Measurements from ENCODE around the gene ATP2B2. TPM values are rescaled to one million over a fixed set of nuclear protein-coding genes. Genes with fewer than 3 reads are reported as not detected.

Gene ATP2B2
- total and polyA plus RNA-seq, 9 of the 15 experiments (the other 6 are each of a cell fraction or from before 2014, with no cell fraction given): 0.06 TPM; not detected in 8

DNA sequence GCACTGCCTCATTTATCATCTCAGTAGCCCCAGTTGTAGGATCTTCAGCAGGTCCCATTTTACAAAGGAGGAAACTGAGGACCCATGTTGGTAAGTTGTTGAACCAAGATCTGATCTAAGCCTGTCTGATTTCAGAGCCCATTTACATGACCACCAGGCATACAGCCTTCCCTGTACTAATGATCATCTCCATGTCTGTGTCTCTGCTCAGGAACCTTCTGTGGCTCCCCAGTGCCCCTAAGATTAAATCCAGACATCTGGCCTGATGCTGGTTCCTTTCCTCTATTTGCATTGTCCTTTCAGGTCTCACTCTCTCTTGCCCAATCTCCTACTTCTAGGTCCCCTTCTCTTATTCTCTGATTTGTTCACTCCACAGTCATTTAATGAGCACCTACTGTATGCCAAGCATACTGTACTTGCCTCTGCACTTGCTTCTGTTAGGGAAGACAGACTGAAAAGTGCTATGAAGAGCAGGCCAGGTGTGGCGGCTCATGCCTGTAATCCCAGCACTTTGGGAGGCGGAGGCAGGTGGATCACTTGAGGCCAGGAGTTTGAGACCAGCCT, 32.4 kb downstream of the ATP2B2 start:
- no TSS peak for BruUV-seq (replicated peaks)
- CTCF ChIA-PET (ENCODE audit: low intra/inter-chr PET ratio): no interaction called here
- no peak for ATAC-seq
- H4K20me1 ChIP-seq (replicated peaks; ENCODE audit: control insufficient read depth, insufficient read depth, low read length): peaks cover 16% of the 10 kb centered on the region; the same call in 1 of the 2 replicates
- TF ChIP-seq ZKSCAN8 (CRISPR knock-in tag; IDR thresholded peaks at IDR 0.05) (peak; percentile 62; the same call in 1 of the 2 replicates), RBM25 (IDR thresholded peaks at IDR 0.05; ENCODE audit: low read depth, low read length, severe bottlenecking) (peak; percentile 64), MYBL2 (IDR thresholded peaks at IDR 0.05; ENCODE audit: low read depth) (no peak), MYBL2 (CRISPR knock-in tag; IDR thresholded peaks at IDR 0.05; ENCODE audit: borderline replicate concordance) (no peak)
- no peak for FAIRE-seq
- H2AFZ ChIP-seq (ENCODE audit: low read depth, low read length): no peak overlapping the region
- H3K4me2 ChIP-seq (ENCODE audit: insufficient read depth, low read length): no peak overlapping the region
- H3K9me3 ChIP-seq (replicated peaks; ENCODE audit: control insufficient read depth, insufficient read depth, low read depth, low read length): no peaks in the 10 kb centered on the region
- no peak for DNase-seq (ENCODE audit: extremely low read depth in 1 of 4, low spot score in 3 of 4)
- WGBS (ENCODE audit: insufficient coverage, low coverage, missing lambda C conversion rate): 0% methylated on average over 2 of the region's 2 CpGs
- no peak overlapping the region for H3K4me3 ChIP-seq
- intact Hi-C loops (cut with micrococcal nuclease) (no loop called here), in situ Hi-C loops (cut with MboI) (no loop called here)
- peaks cover 0 to 5% of the 10 kb centered on the region in 2 experiments; a peak in 1 of 5 replicates for H3K4me1 ChIP-seq (replicated peaks in 1 of 2; ENCODE audit: control insufficient read depth in 2 of 2, insufficient read depth in 2 of 2, low read length in 2 of 2)
- H3K27me3 ChIP-seq (ENCODE audit: control insufficient read depth in 2 of 2, insufficient read depth in 2 of 2, low read length in 2 of 2): peaks cover 21 to 51% of the 10 kb centered on the region in 2 experiments; a peak in 4 of 5 replicates
- no peak overlapping the region for H3K27ac ChIP-seq (ENCODE audit: extremely low read depth, low read depth, low read length)
- H3K79me2 ChIP-seq (ENCODE audit: control insufficient read depth, insufficient read depth, low read length): no peaks in the 10 kb centered on the region
- POLR2A ChIA-PET: no interaction called here
- no peak overlapping the region for H3K9ac ChIP-seq (ENCODE audit: insufficient read depth in 1 of 2, low read depth in 2 of 2, low read length in 2 of 2)
- no peaks in the 10 kb centered on the region for H3K36me3 ChIP-seq (ENCODE audit: control insufficient read depth, insufficient read depth, low read length)
- H3K9me1 ChIP-seq (ENCODE audit: control insufficient read depth, insufficient read depth, low read length): peaks cover 4% of the 10 kb centered on the region

DNA sequence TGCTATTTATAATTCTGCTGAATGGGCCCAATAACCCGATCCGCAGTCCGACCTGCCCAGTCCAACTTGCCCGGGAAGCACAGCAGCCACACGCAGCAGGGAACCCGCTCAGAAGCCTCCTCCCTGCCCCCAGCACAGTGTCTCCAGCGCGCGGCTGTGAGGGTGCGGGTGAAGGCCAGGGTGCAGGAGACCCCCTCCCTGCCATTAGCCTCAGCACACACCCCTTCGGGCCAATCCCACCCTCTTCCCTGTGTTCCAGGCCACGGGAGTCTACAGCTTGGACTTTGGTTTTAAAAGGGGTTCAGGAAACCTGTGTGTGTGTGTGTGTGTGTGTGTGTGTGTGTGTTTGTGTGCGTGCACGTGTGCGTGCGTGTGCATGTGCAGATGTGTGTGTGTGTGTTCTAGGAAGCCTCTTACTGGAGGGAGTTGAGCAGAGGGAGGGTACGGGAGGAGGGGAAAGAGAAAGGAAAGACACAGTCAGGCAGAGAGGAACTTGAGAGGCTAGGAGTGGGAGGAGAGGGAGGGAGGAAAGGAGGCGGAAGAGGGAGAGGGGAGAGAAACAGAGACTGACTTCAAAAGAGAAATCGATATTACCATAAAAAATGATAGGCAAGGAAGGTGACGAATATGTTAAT, 34.2 kb downstream of the ATP2B2 start:
- Histone ChIP-seq H3K27ac (ENCODE audit: extremely low read depth, low read depth, low read length) (no peak overlapping the region), H3K9me3 (replicated peaks; ENCODE audit: control insufficient read depth, insufficient read depth, low read depth, low read length) (no peaks in the 10 kb centered on the region), H3K27me3 (ENCODE audit: control insufficient read depth in 2 of 2, insufficient read depth in 2 of 2, low read length in 2 of 2) (peaks cover 24 to 65% of the 10 kb centered on the region in 2 experiments; a peak in 4 of 5 replicates), H4K20me1 (replicated peaks; ENCODE audit: control insufficient read depth, insufficient read depth, low read length) (peaks cover 16% of the 10 kb centered on the region; the same call in 1 of the 2 replicates), H3K79me2 (ENCODE audit: control insufficient read depth, insufficient read depth, low read length) (no peaks in the 10 kb centered on the region), H3K9me1 (ENCODE audit: control insufficient read depth, insufficient read depth, low read length) (peaks cover 4% of the 10 kb centered on the region), H3K4me1 (replicated peaks in 1 of 2; ENCODE audit: control insufficient read depth in 2 of 2, insufficient read depth in 2 of 2, low read length in 2 of 2) (peaks cover 0 to 5% of the 10 kb centered on the region in 2 experiments; a peak in 1 of 5 replicates), H3K36me3 (ENCODE audit: control insufficient read depth, insufficient read depth, low read length) (no peaks in the 10 kb centered on the region), H2AFZ (ENCODE audit: low read depth, low read length) (no peak overlapping the region), H3K9ac (ENCODE audit: insufficient read depth in 1 of 2, low read depth in 2 of 2, low read length in 2 of 2) (no peak overlapping the region; a peak in 1 of 4 replicates), H3K4me2 (ENCODE audit: insufficient read depth, low read length) (no peak overlapping the region), H3K4me3 (no peak overlapping the region)
- CTCF ChIA-PET (ENCODE audit: low intra/inter-chr PET ratio): no interaction called here
- WGBS (ENCODE audit: insufficient coverage, low coverage, missing lambda C conversion rate): 3% methylated on average over 16 of the region's 20 CpGs
- DNase-seq (ENCODE audit: extremely low read depth in 1 of 4, low spot score in 3 of 4) (no peak), ATAC-seq (peak; percentile 12; the same call in 1 of the 3 replicates), FAIRE-seq (no peak)
- intact Hi-C loops (cut with micrococcal nuclease): no loop called here
- POLR2A ChIA-PET: interaction anchor here (1.0 kb wide), 1 partner anchor 27 kb away, joined by 3 read pairs; no protein-coding TSS in a partner anchor
- in situ Hi-C loops (cut with MboI): no loop called here
- no TSS peak for BruUV-seq (replicated peaks)
- TF ChIP-seq BHLHE40 (IDR thresholded peaks at IDR 0.05; ENCODE audit: low read length) (0 out of 2 replicates have a peak, but pooled peaks have one; percentile 14), NR1H2 (CRISPR knock-in tag; IDR thresholded peaks at IDR 0.05) (no peak), PTTG1 (tag; IDR thresholded peaks at IDR 0.05; ENCODE audit: low read depth) (no peak), MCM3 (IDR thresholded peaks at IDR 0.05) (peak; percentile 41; the same call in 1 of the 2 replicates), EGR1 (conservative IDR thresholded peaks at IDR 0.05) (peak; percentile 33; the same call in 1 of the 2 replicates), TAF15 (IDR thresholded peaks at IDR 0.05; ENCODE audit: low read depth, low read length) (no peak)
- TF ChIP-seq, protein P1, sequence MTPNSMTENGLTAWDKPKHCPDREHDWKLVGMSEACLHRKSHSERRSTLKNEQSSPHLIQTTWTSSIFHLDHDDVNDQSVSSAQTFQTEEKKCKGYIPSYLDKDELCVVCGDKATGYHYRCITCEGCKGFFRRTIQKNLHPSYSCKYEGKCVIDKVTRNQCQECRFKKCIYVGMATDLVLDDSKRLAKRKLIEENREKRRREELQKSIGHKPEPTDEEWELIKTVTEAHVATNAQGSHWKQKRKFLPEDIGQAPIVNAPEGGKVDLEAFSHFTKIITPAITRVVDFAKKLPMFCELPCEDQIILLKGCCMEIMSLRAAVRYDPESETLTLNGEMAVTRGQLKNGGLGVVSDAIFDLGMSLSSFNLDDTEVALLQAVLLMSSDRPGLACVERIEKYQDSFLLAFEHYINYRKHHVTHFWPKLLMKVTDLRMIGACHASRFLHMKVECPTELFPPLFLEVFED (CRISPR knock-in tag; conservative IDR thresholded peaks at IDR 0.05): peak; percentile 72; the same call in 1 of the 2 replicates
- TF ChIP-seq, protein P2, sequence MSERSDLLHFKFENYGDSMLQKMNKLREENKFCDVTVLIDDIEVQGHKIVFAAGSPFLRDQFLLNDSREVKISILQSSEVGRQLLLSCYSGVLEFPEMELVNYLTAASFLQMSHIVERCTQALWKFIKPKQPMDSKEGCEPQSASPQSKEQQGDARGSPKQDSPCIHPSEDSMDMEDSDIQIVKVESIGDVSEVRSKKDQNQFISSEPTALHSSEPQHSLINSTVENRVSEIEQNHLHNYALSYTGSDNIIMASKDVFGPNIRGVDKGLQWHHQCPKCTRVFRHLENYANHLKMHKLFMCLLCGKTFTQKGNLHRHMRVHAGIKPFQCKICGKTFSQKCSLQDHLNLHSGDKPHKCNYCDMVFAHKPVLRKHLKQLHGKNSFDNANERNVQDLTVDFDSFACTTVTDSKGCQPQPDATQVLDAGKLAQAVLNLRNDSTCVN (CRISPR knock-in tag; IDR thresholded peaks at IDR 0.05): peak; percentile 40; the same call in 1 of the 2 replicates
